ENCODE results near the gene TMEM63C. TPM values are rescaled to one million over a fixed set of nuclear protein-coding genes. Genes with fewer than 3 reads are reported as not detected.

Gene TMEM63C
- total RNA-seq, 3 donors from 2014 or later (not counting 1 experiment from before 2014, with no cell fraction given) = 1.5 to 5.1 (median 2.1) TPM

DNA sequence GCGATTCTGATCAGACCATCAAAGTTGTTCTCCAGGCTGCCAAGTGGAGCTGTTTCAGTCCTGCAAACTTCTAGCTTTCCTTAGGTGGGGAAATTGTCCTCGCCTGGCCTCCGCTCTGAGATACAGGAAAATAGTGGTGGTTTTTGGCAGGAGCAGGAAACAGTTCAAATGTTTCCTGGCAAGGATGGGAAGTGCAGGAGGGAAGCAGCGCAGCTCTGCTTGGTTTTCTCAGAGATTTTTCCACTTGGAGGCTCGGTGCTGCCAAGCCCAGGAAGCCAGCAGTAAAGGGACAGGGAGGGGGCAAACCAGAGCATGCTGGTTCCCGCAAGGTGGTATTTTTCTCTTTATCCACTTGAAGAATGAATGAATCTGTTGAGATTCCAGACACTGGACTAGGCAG is 17.0 kb downstream of the TMEM63C start:
- no peak for DNase-seq
- Mint-ChIP-seq H3K4me1 (no peaks in the 10 kb centered on the region), H3K27ac (no peak overlapping the region), H3K27me3 (ENCODE audit: low read depth in 2 of 2) (peaks cover 0 to 3% of the 10 kb centered on the region in 2 donors), H3K4me3 (no peak overlapping the region), H3K9me3 (no peaks in the 10 kb centered on the region), H3K36me3 (no peaks in the 10 kb centered on the region)
- TF ChIP-seq, protein P1, sequence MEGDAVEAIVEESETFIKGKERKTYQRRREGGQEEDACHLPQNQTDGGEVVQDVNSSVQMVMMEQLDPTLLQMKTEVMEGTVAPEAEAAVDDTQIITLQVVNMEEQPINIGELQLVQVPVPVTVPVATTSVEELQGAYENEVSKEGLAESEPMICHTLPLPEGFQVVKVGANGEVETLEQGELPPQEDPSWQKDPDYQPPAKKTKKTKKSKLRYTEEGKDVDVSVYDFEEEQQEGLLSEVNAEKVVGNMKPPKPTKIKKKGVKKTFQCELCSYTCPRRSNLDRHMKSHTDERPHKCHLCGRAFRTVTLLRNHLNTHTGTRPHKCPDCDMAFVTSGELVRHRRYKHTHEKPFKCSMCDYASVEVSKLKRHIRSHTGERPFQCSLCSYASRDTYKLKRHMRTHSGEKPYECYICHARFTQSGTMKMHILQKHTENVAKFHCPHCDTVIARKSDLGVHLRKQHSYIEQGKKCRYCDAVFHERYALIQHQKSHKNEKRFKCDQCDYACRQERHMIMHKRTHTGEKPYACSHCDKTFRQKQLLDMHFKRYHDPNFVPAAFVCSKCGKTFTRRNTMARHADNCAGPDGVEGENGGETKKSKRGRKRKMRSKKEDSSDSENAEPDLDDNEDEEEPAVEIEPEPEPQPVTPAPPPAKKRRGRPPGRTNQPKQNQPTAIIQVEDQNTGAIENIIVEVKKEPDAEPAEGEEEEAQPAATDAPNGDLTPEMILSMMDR (IDR thresholded peaks at IDR 0.05) = no peak
- intact Hi-C loops (cut with micrococcal nuclease) = no loop called here
- H3K4me1 ChIP-seq (ENCODE audit: control insufficient read depth, insufficient read depth, low read length) = no peaks in the 10 kb centered on the region
- H3K4me3 ChIP-seq (ENCODE audit: low read length) = no peak overlapping the region
- ATAC-seq = no peak
- H3K27ac ChIP-seq (ENCODE audit: low read length) = no peak overlapping the region
- no peaks in the 10 kb centered on the region for H3K36me3 ChIP-seq (ENCODE audit: control insufficient read depth, insufficient read depth, low read length)
- H3K9me3 ChIP-seq (ENCODE audit: control insufficient read depth, insufficient read depth, low read length) = no peaks in the 10 kb centered on the region
- WGBS (ENCODE audit: insufficient coverage) = 78% methylated on average over 6 of the region's 6 CpGs
- no peaks in the 10 kb centered on the region for H3K27me3 ChIP-seq (ENCODE audit: control insufficient read depth, insufficient read depth, low read length)

DNA sequence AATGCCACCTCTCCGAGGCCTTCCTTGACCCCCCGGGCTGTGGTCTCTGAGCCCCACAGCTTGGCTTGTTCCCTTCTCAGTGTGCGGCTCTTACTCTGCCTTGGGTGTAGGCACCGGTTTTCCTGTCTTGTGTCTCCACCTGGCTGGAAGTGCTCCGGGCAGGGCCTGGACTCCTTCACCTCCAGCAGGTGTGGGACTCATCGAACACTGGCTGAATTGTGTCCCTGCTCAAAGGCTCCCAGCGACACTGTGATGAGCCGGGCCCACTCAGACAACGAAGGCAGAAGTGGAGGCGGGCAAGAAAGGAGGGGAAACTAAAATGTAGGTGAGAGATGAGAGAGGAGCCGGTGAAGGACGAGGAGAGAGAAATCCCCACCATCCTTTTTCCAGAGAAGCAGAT is 18.0 kb downstream of the TMEM63C start:
- WGBS (ENCODE audit: insufficient coverage) = 78% methylated on average over 11 of the region's 12 CpGs
- no peaks in the 10 kb centered on the region for H3K9me3 ChIP-seq (ENCODE audit: control insufficient read depth, insufficient read depth, low read length)
- DNase-seq = no peak
- peaks cover 0 to 7% of the 10 kb centered on the region in 2 donors for H3K27me3 Mint-ChIP-seq (ENCODE audit: low read depth in 2 of 2)
- no peak overlapping the region for H3K27ac Mint-ChIP-seq
- H3K4me3 Mint-ChIP-seq = no peak overlapping the region
- H3K27me3 ChIP-seq (ENCODE audit: control insufficient read depth, insufficient read depth, low read length) = no peaks in the 10 kb centered on the region
- no peak overlapping the region for H3K27ac ChIP-seq (ENCODE audit: low read length)
- H3K4me1 ChIP-seq (ENCODE audit: control insufficient read depth, insufficient read depth, low read length) = no peaks in the 10 kb centered on the region
- TF ChIP-seq, protein P1 (IDR thresholded peaks at IDR 0.05) = no peak
- no peaks in the 10 kb centered on the region for H3K36me3 ChIP-seq (ENCODE audit: control insufficient read depth, insufficient read depth, low read length)
- ATAC-seq = no peak
- no peak overlapping the region for H3K4me3 ChIP-seq (ENCODE audit: low read length)
- H3K36me3 Mint-ChIP-seq = no peaks in the 10 kb centered on the region
- H3K4me1 Mint-ChIP-seq = no peaks in the 10 kb centered on the region
- intact Hi-C loops (cut with micrococcal nuclease) = no loop called here
- no peaks in the 10 kb centered on the region for H3K9me3 Mint-ChIP-seq

DNA sequence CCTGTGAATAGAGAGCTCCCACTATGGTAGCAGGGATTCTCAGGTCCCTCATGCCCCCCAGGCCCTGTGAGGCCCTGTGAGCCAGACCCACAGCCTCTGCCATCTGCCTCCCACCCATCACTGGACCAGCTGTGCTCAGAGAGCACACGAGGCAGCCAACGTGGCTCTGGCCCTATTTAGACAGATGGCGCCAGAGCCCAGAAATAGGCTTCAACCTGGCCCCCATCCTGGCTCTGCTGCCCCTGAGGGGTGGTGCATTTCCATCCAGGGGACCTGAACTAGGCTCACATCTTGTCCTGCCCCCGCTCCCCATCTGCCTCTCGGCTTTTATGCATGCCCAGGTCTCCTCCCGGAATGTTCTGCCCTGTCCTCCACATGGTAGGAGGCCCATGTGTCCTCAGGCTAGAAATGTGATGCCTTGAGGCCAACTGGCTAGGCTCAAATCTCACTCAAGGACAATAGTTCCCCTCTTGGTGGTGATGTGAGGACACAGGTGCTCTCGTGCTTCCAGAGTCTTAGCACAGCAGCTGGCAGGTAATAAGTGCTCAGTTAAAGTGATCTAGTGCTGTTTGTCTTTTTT is 18.9 kb downstream of the TMEM63C start:
- Histone ChIP-seq H3K9me3 (ENCODE audit: control insufficient read depth, insufficient read depth, low read length) (no peaks in the 10 kb centered on the region), H3K4me3 (ENCODE audit: low read length) (no peak overlapping the region), H3K4me1 (ENCODE audit: control insufficient read depth, insufficient read depth, low read length) (no peaks in the 10 kb centered on the region), H3K27me3 (ENCODE audit: control insufficient read depth, insufficient read depth, low read length) (no peaks in the 10 kb centered on the region), H3K36me3 (ENCODE audit: control insufficient read depth, insufficient read depth, low read length) (no peaks in the 10 kb centered on the region), H3K27ac (ENCODE audit: low read length) (no peak overlapping the region)
- DNase-seq (no peak), ATAC-seq (no peak)
- intact Hi-C loops (cut with micrococcal nuclease) = no loop called here
- H3K27me3 Mint-ChIP-seq (ENCODE audit: low read depth in 2 of 2) = peaks cover 0 to 13% of the 10 kb centered on the region in 2 donors
- H3K27ac Mint-ChIP-seq = no peak overlapping the region
- H3K9me3 Mint-ChIP-seq = no peaks in the 10 kb centered on the region
- WGBS (ENCODE audit: insufficient coverage) = 70% methylated on average over 7 of the region's 7 CpGs
- H3K36me3 Mint-ChIP-seq = no peaks in the 10 kb centered on the region
- TF ChIP-seq, protein P1 (IDR thresholded peaks at IDR 0.05) = no peak
- H3K4me1 Mint-ChIP-seq = no peaks in the 10 kb centered on the region
- no peak overlapping the region for H3K4me3 Mint-ChIP-seq

DNA sequence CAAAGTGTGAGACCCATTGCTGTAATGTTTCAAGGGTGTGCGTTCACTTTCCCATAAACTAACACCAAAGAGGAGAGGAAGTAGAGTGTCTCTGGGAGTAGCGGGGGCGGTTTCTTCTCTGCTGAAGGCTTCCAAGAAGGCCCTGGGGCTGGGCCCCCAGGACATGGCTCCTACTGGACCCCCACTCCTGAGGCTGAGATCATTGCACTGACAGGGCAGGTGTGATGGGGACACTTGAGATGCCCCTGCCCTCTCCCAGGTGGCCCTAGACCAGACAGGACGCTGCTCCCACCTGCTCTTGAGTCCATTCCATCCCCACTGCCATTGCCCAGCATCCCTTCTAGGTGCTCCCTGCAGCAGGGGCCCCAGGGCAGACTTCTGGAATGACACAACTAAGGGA is 20.1 kb downstream of the TMEM63C start:
- H3K27ac Mint-ChIP-seq = no peak overlapping the region
- Histone ChIP-seq H3K9me3 (ENCODE audit: control insufficient read depth, insufficient read depth, low read length) (no peaks in the 10 kb centered on the region), H3K4me1 (ENCODE audit: control insufficient read depth, insufficient read depth, low read length) (no peaks in the 10 kb centered on the region), H3K36me3 (ENCODE audit: control insufficient read depth, insufficient read depth, low read length) (no peaks in the 10 kb centered on the region), H3K4me3 (ENCODE audit: low read length) (no peak overlapping the region), H3K27me3 (ENCODE audit: control insufficient read depth, insufficient read depth, low read length) (no peaks in the 10 kb centered on the region), H3K27ac (ENCODE audit: low read length) (no peak overlapping the region)
- H3K27me3 Mint-ChIP-seq (ENCODE audit: low read depth in 2 of 2) = peaks cover 0 to 13% of the 10 kb centered on the region in 2 donors
- no peak overlapping the region for H3K4me3 Mint-ChIP-seq
- intact Hi-C loops (cut with micrococcal nuclease) = no loop called here
- TF ChIP-seq, protein P1 (IDR thresholded peaks at IDR 0.05) = no peak
- no peaks in the 10 kb centered on the region for H3K9me3 Mint-ChIP-seq
- 92% methylated on average over 4 of the region's 4 CpGs for WGBS (ENCODE audit: insufficient coverage)
- no peaks in the 10 kb centered on the region for H3K36me3 Mint-ChIP-seq
- DNase-seq = no peak
- no peaks in the 10 kb centered on the region for H3K4me1 Mint-ChIP-seq
- ATAC-seq = no peak

Data from natural killer cell (primary cell).